ENCODE data around the gene EXOC6B. TPM values are rescaled to one million over a fixed set of nuclear protein-coding genes. Genes with fewer than 3 reads are reported as not detected.

EXOC6B gene
- total RNA-seq, 1 experiment from 2014 or later = 40.1 TPM

DNA sequence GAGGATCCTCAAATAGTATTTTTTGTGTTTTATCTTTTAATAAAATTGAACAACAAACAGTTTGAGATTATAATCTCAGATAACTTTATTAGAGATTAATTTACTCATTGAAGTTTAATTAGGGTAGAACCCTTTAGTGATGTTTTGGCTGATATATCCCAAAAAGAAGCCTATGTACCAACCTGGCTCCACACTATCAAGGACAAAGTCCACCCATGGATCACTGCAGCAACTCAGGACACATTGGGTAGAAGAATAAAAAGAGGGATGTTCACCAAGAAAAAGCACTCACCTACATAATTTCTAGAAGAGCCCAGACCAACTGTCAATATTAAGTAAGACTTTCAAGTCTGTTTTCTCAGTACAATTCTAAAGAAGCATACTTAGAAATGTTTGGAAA, 112.9 kb downstream of the EXOC6B start:
- Histone ChIP-seq H2AK5ac (ENCODE audit: insufficient read length, low read length) (no peak overlapping the region), H3K4me1 (ENCODE audit: insufficient read depth, low read length) (no peaks in the 10 kb centered on the region), H3K27me3 (ENCODE audit: insufficient read depth, low read length) (no peaks in the 10 kb centered on the region), H2AFZ (ENCODE audit: low read length) (no peak overlapping the region), H3K18ac (ENCODE audit: insufficient read length, low read depth, low read length) (no peak overlapping the region), H3K79me2 (ENCODE audit: insufficient read depth, low read length) (no peaks in the 10 kb centered on the region), H3K4ac (ENCODE audit: low read depth, low read length) (no peak overlapping the region), H3K14ac (ENCODE audit: insufficient read depth, low read length) (no peak overlapping the region), H2BK15ac (ENCODE audit: low read depth, low read length) (no peak overlapping the region), H3K23ac (ENCODE audit: insufficient read length, low read depth, low read length) (no peak overlapping the region), H3K56ac (ENCODE audit: insufficient read length, low read depth, low read length) (no peak overlapping the region), H3K23me2 (ENCODE audit: insufficient read length, low read depth, low read length, poor library complexity, severe bottlenecking) (no peaks in the 10 kb centered on the region), H3K27ac (ENCODE audit: insufficient read length, low read depth, low read length) (no peak overlapping the region), H4K8ac (replicated peaks; ENCODE audit: insufficient read length, low read depth, low read length) (no peak overlapping the region), H2BK20ac (ENCODE audit: low read depth, low read length, poor library complexity, severe bottlenecking) (no peak overlapping the region), H4K91ac (ENCODE audit: insufficient read length, low read depth, low read length) (no peak overlapping the region), H3K79me1 (ENCODE audit: insufficient read depth, low read depth, low read length, poor library complexity, severe bottlenecking) (no peaks in the 10 kb centered on the region), H4K20me1 (ENCODE audit: control insufficient read depth, insufficient read depth, insufficient read length) (no peaks in the 10 kb centered on the region), H4K5ac (ENCODE audit: insufficient read length, low read depth, low read length) (no peak overlapping the region), H3T11ph (ENCODE audit: low read length) (no peak overlapping the region), H3K9me3 (ENCODE audit: control insufficient read depth, low read depth, low read length) (no peaks in the 10 kb centered on the region), H3K4me2 (ENCODE audit: insufficient read depth, insufficient read length, low read length) (no peak overlapping the region), H2BK5ac (ENCODE audit: insufficient read length, low read length) (no peak overlapping the region), H2BK12ac (ENCODE audit: insufficient read length, low read depth, low read length) (no peak overlapping the region), H2BK120ac (ENCODE audit: low read depth, low read length, poor library complexity, severe bottlenecking) (no peak overlapping the region), H3K9ac (ENCODE audit: extremely low read depth, insufficient read length, low read length) (no peak overlapping the region)
- Mint-ChIP-seq H3K36me3 (ENCODE audit: insufficient read depth in 1 of 3, low read depth in 3 of 3) (peaks cover 0 to 8% (median 1%) of the 10 kb centered on the region in 3 experiments; a peak in 2 of 7 replicates), H3K4me3 (no peak overlapping the region), H3K4me1 (no peaks in the 10 kb centered on the region; a peak in 1 of 4 replicates), H3K27me3 (ENCODE audit: low read depth) (no peaks in the 10 kb centered on the region), H3K27ac (no peak overlapping the region), H3K9me3 (no peaks in the 10 kb centered on the region)
- TF ChIP-seq, protein P1, sequence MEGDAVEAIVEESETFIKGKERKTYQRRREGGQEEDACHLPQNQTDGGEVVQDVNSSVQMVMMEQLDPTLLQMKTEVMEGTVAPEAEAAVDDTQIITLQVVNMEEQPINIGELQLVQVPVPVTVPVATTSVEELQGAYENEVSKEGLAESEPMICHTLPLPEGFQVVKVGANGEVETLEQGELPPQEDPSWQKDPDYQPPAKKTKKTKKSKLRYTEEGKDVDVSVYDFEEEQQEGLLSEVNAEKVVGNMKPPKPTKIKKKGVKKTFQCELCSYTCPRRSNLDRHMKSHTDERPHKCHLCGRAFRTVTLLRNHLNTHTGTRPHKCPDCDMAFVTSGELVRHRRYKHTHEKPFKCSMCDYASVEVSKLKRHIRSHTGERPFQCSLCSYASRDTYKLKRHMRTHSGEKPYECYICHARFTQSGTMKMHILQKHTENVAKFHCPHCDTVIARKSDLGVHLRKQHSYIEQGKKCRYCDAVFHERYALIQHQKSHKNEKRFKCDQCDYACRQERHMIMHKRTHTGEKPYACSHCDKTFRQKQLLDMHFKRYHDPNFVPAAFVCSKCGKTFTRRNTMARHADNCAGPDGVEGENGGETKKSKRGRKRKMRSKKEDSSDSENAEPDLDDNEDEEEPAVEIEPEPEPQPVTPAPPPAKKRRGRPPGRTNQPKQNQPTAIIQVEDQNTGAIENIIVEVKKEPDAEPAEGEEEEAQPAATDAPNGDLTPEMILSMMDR (conservative IDR thresholded peaks at IDR 0.05) = no peak
- no peak for DNase-seq
